Non-pigmented ciliary epithelial cell (primary cell): Measurements from ENCODE around the gene TMEM11.
A peak's percentile ranks its signal among the peaks of the same experiment; 100 is the strongest.

Experiments
- DNase-seq: peaks from one replicate; pipeline ENCODE4 v3.0.0-alpha.2; 2010; ENCODE audit warnings: low read depth

TMEM11 gene

GRCh38 chr17:21161498-21162393 is 52.2 kb downstream of the TMEM11 start:
- peak; percentile 4 for DNase-seq

GRCh38 chr17:21160401-21160800 is 53.6 kb downstream of the TMEM11 start:
- DNase-seq, result no peak

GRCh38 chr17:21157586-21158370 is 56.2 kb downstream of the TMEM11 start:
- no peak for DNase-seq

GRCh38 chr17:21152731-21153130 is 61.2 kb downstream of the TMEM11 start:
- DNase-seq, result no peak

GRCh38 chr17:21149621-21150020 is 64.3 kb downstream of the TMEM11 start:
- no peak for DNase-seq
